GM19372 (cell line): ENCODE data around the gene CNNM2.

ENCODE experiments used
- ATAC-seq: cut with Tn5 transposase; IDR thresholded peaks from one replicate; pipeline ENCODE4 v1.9.1; 2021; ENCODE audit warnings: mild to moderate bottlenecking, low read depth, moderate library complexity; ENCODE audit not compliant: unreplicated experiment

The CNNM2 gene

DNA sequence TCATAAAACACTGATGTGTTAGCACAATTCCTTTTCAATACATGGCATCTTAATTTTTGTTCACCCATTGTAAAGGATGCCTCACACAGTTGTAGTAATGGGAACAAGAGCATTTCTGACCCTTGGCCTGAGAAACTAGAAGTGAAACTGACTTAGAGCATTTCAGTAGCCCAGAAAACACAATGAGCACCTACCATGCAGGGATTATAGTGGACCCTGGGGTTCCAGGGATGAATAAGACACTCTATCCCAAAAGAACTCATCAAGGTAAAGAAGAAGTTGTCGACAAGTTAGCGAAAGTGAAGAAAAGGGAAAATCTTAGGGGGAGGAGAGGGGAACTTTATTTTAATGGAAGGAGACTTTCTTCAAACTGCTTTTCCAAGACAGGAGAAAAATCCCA, 149.4 kb downstream of the CNNM2 start:
- no peak for ATAC-seq

DNA sequence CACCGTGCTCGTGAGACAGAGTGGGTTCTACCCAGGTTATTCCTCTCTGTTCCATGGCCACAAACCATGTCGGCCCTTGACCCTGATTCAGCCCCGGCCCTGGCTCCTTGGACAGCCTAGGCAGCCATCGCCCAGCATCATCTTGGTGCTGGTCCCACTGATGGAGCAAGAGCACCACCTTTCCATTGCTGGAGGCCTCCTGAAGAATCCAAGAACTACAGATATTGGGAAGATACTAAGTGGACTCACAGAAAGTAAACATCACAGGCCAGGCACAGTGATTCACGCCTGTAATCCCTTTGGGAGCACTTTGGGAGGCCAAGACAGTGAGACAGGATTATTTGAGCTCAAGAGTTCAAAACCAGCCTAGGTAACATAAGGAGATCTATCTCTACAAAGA, 149.9 kb downstream of the CNNM2 start:
- ATAC-seq = no peak

DNA sequence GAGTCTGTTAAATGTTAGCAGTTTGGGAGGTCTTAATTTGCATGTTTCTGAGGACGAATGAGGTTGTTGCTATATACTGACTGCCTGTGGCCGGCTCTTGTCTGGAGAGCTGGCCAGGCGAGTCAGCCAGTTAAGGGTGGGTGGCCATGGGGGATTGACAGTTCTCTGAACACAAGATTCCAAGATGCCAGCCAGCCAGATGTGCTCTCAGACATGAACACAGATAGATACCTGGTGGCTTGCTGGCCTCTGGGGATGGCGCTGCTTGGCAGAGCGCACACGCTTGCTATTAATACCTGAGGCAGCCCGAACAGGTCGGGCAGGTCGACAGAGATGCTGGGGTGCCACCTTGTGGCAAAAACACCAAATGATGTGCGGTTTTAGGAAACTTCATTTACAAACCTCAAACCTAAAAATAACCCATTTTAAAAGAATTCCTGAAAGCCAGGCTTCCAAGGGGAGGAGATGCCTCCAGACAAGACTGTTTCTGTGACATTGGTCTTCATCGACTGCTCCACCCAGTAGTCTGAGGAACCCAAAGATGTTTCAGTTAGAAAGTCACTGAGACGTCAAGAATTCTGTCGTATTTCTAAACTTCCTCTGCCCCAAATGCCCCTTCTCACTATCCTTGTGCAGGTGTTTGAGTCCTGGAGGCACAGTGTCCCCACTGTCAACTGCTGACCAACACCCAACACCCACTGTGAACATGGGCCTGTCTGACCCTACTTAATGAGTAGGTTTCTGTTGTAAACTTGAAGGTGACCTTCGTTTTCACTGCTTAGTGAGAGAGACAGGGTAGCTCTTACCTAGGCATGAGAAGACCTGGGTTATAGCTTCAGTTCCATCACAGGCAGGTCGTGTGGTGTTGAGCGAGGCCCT, 151.6 kb downstream of the CNNM2 start:
- no peak for ATAC-seq

DNA sequence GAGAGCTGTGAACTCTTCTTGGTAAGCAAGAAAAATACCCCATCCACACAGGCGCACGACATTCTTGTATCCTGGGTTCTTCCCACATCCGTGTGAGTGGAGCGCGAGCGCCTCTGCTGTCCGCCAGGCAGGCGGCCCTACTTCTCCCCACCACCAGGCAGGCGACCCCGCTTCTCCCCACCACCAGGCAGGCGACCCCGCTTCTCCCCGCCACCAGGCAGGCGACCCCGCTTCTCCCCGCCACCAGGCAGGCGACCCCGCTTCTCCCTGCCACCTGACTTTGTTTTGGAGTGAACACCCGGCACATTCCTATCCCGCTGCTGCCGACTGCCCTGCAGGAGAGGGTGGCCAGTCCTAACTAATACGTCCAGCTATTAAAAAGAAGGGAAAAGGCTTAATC, 154.2 kb downstream of the CNNM2 start:
- ATAC-seq = no peak

DNA sequence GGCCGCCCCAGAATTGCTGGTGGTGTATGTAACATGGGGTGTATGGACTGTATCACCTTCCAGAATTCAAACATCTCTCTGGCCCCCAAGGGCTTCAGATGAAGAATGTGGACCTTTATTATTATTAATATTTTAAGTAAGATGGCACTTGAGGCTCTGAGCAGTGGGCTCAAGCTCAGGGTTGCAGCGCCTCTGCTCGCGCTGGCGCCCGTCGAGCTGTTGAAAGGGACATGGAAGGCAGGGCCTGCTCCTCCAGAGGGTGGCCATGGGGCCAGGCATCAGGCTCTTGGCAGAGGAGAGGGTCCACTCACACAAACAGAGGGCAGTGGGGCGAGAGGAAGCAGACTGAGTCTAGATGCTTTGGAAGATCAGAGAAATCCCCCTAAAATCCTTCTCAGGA, 154.8 kb downstream of the CNNM2 start:
- no peak for ATAC-seq

DNA sequence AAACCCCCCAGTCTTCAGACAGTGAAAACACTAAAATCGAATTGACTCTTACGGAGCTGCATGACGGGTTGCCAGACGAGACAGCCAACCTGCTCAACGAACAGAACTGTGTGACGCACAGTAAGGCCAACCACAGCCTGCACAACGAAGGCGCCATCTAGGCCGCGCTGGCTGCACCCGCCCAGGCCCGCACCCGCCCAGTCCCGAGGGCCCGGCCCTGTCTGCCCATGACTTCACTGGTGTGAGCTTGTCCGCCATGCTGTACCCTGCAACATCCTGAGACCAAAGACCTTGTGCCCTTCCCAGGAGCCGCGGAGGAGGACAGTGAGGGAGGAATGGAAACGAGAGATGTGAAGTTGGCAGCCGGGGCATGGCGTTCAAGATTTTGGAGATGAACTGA, 158.9 kb downstream of the CNNM2 start:
- no peak for ATAC-seq

DNA sequence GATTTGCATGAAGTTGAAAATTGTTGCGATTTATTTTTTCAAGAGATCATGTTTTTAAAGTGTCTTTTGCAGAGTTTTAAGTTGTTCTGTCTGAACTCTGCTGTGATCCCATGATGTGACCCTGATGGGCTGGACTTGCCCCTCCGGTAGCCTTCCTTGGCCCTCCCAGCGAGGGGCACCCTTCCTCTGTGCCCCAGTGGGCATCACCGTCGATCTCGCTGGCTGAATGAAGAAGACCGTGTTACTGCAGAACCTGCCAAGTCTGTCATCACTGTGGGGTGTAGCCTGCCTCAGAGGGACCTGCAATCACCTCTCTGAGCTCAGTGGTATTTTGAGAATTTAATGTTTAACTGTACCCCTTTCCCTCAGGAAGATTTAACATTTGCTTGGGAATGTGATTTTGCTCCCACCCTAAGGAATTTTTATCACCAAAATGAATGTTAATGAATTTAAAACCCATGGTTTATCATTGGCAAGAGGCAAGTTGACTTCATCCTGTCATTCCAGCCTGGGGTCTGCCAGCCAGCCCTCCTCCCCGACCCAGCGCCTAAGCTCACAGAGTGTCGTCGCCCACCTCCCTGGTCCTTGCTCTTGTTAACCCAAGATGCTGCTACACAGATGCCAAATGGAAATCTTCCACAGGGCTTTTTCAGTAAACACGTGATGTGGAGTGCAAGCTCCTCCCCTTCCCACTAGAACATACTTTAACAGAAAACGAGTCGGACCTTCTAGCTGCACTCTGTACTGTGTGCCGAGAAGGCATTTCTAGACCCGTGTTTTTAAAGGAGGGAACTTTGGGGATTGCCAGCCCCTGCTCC, 159.6 kb downstream of the CNNM2 start:
- ATAC-seq = no peak

DNA sequence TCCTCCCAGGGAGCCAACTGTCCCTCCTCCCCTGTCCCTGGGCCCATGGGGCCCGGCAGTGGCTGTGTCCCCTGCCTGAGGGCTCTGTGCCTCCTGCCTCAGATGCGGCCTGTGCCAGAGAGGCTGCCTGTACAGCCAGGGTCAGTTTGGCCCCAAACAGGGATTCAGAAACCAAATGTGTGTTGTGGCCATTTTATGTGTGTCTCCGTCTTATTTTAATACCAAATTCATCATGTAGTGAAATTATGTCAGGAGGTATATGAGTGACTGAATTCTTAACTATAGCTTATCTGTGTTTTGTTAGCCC, 160.2 kb downstream of the CNNM2 start:
- ATAC-seq = no peak

DNA sequence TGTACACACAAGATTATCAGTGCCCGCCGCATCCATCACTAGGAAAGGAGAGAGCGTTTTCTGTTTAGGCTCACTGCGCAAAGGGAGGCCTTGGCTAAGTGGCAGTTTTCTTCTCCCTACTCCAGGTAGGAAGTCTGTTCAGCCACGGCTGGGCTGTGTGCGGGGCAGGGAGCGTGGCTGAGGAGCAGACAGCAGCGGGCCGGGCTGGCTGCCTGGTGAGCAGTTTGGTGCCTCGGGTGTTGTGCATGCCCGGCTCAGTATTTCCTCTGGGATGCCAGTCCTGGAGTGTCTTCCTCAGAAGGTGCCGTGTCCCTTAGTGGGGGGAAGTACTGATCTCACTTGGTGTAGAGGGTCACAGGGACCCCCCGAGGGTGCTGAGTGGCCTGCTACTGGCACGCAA, 160.6 kb downstream of the CNNM2 start:
- no peak for ATAC-seq

DNA sequence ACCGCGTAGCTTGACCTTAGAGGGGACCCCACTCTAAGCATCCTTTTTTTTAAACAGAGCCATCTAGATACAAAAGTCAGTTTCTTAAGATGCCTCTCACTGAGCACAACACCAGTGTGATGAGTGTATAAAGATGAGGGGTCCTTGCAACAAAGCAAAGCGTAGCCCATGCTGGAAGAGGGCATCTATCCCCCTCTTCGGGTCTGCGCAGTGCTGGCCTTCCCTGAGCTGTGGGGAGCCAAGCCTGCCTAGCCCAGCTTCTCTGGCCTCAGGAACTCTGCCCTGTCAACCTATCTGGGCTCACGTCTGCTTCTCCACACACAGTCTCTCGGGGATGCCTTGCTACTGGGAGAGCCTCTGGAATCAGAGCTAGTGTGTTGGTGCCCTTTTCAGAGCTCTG, 161.0 kb downstream of the CNNM2 start:
- no peak for ATAC-seq

DNA sequence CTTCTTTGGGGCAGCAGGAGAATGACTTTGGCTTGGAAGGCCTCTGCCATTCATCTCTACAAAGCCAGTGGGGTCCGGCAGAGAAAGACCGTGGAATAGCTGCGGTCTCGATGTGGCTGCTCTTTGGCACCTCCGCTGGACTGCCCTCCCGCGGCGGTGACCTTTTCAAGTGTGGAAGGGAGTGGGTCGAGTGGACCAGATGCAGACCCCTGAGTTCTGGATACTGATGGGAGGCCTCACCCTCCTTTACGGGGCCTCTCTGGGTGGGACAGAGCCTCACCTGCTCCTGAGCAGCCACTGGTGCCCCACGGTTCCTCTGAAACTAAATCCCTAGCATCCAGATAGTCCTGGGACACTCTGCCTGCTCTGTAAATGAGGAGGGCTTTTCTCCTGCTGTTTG, 161.9 kb downstream of the CNNM2 start:
- ATAC-seq = no peak

DNA sequence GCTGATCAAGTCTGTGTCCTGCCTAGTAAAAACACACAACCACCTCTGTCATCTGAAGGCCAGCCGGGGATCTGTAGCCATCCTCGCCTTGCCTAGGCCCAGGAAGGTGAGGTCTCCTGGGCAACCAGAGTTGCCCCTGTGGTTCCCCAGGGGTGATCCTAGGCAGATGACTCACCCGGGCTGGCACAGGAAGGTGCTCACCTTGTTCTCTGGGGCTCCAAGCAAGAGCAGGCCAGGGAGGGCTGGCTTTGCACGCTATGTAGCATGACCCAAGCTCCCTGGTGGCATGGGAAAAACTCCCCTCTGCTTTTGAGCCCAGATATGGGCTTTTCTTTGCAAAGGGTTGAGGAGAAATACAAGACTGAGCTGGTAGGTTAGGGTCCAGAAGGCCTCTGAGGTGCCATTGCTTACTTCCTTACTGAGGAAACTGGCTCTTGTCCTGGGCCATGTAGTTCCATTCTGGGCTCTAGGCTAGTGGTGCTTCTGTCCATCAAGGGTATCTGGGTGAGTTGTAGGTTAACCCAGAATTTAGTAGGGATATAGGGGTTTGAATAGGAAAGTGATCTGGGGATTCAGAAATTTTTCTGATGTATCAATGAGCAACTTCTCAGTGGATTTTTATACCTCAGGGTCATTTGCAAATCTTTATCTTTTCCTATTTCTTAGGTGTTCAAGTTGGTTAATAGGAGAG, 162.9 kb downstream of the CNNM2 start:
- ATAC-seq = no peak

DNA sequence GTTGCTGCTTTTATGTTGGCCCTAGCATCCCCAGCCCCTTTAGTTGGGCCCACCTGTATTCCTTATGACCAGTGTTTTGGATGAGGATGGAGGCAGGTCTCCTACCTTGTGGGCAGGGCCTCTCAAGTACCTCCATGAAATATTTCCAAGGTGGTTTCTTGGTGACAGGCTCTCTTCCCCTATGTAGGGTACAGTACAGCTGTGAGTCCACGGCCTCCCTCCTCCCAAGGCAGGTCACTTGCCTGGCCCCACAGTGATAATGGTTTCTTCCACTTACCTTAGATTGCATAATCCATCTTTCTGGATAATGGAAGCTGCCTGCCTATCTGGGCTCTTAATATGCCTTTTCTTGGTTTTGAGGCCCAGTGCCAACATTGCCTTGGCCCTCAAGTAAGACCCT, 164.6 kb downstream of the CNNM2 start:
- ATAC-seq = no peak

DNA sequence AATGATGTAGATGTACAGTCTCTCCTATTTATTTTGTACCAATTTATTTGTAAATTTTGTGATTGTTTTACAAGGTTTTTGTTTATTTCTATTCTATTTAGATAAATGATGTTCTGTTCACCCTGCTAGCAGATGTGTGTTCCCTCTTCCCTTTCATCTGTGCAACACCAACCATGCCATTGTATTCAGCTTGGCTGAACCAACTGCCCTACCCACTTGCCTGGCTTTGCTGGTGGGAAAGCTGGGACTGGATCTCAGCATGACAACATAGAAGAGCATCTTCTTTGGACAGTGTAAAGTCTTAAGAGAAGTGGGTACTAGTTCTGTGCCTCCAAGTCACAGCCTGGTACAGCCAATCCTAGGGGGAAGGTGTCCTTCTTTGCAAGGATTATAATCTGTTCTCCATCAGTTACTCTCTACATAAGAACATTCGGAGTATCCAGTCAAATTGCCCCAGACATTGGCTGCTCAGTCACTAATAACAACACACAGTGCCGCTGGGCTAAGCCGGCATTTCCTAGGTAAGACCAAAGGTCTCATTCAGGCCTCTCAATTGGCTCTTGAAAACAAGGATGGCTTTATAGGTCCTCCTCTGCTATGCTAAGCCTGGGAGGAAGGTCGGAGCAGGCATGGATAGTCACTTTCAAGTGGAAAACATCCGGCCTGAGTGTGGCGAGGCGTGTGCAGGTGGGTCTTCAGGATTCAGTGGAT, 165.3 kb downstream of the CNNM2 start:
- ATAC-seq = no peak

DNA sequence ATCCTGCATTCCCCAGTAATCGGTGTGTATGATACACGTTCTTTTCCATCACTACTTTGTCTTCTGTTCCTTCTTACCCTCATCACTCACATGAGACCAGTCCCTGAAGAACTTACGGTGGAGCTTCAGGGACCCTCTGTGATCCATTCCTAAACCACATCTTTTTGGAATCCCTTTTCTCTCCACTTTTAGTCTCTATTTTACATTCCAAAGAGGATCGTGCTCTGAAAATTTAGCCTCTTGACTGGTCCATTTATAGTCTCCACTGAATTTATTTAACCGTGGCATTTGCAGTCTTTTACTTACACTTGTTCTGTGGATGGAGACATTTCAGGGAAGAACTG, 165.9 kb downstream of the CNNM2 start:
- no peak for ATAC-seq

DNA sequence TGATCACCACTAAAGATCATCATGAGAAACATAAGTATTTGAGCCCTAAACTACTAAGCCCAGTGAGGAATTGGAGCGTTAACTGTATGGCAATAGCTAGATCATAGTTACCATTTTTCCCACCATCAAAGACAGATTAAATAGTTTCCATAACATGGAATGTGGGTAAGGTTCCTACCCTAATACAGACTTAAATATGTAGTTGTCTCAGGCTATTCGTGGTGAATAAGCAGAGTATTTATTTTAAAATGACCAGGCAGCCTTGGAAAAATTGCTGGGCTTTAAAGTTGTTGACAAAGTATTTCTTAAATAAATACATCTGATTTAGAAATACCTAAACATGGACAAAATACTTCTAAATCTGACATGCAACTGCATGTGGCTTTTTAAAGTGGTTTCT, 168.2 kb downstream of the CNNM2 start:
- no peak for ATAC-seq

DNA sequence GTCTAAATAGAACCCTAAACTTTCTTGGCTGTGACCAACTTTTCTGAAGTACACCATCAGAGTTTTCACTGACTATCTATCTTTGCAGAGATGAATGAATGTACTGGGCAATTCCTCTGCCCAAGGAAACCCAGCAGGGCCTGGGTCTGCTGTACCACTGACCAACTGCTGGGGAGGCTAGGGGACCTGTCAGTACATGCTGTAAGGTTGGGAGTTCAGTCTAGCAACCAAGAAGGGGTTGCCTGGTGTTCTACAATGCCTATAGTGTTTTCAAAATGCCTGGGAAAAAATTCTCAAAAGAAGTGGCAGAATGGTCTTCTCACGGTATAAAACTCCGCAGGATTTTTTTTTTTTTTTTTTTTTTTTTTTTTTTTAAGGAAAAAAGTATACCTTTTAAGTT, 168.7 kb downstream of the CNNM2 start:
- no peak for ATAC-seq

DNA sequence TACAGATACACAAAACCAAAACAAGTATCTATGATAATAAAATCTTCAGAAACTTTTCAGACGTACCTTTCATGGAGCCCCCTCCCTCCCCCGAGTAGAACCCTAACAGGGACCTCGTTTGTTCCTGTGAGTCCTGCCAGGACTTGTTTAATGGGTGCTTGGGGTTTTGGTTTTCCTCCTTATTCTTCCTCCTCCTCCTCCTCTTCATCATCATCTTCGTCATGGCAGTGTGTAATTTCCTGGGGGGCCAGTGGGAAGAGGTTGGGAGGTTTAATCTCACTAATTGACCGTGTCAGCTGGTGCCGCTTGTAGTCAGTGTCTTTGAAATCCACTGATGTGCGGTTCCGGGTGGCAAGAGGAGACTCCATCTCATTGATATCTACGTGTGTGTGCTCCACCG, 171.4 kb downstream of the CNNM2 start:
- ATAC-seq = no peak

DNA sequence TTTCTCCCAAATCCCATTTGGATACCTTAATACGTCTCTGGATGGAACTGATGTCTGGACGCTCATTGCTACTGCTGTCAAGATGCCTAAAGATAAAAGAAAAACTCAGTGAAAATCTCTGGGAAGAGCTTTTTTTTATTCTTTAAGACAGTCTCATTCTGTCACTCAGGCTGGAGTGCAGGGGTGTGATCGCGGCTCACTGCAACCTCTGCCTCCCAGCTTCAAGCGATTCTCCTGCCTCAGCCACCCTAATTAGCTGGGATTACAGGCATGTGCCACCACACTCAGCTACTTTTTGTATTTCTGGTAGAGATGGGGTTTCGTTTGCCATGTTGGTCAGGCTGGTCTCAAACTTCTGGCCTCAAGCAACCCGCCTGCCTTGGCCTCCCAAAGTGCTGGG, 172.8 kb downstream of the CNNM2 start:
- no peak for ATAC-seq

DNA sequence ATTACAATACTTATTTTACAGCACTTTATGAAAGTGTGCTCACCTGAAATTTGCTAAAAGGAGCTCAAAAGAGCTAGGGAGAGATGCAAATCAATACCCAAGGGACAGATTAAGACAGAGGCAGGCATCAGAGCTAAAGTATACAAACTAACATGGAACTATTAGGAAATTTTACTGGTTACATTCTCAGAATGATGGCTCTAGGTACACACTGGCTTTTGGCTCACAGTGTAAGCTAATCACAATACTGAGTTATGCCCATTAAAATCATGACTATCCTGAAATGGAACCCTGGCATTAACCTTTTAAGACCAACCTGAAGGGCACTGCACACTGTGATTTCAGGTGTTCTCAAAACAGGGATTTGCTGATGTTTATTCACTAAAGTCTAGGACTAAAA, 176.9 kb downstream of the CNNM2 start:
- ATAC-seq = no peak

DNA sequence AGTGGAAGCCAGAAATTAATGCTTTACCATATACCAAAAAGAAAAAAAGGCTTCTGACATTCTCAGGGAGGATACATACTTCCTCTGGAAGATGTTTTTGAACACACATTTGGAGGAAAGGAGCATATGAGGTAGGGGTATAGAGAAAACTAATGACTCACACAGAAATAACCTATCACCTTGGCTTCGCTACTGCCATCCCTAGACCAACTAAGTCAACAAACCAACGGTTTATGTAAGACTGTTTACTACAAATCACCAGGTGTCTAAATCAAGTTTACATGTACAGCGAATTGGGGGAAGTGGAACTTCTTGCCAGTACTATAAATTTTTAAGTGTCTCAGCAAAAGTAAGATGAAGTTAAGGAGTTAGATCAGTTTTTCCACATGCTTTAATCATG, 178.0 kb downstream of the CNNM2 start:
- ATAC-seq = no peak
